Lower lobe of right lung (tissue), 2 donors: Measurements from ENCODE around the gene HS3ST1. TPM values are rescaled to one million over a fixed set of nuclear protein-coding genes. Genes with fewer than 3 reads are reported as not detected.

Experiments used
- ATAC-seq, 2 donors: fragments of 200-7000 bp; cut with Tn5 transposase; one replicate each; pipeline ENCODE4 v1.9.1; 2020 to 2022; ENCODE audit warnings: mild to moderate bottlenecking in 2 of 2, moderate library complexity in 2 of 2
- DNase-seq: peaks from one replicate; pipeline ENCODE4 v3.0.0-alpha.2; 2020
- H3K27ac ChIP-seq: fragments of 200-600 bp; one replicate; pipeline ENCODE4 v1.8.0; 2022
- H3K27me3 ChIP-seq: fragments of 200-600 bp; one replicate; pipeline ENCODE4 v1.8.0; 2022; ENCODE audit warnings: low read depth
- H3K36me3 ChIP-seq: fragments of 200-600 bp; one replicate; pipeline ENCODE4 v1.8.0; 2022; ENCODE audit warnings: mild to moderate bottlenecking
- H3K4me1 ChIP-seq: fragments of 200-600 bp; one replicate; pipeline ENCODE4 v1.8.0; 2022
- H3K4me3 ChIP-seq: fragments of 200-600 bp; one replicate; pipeline ENCODE4 v1.8.0; 2022; ENCODE audit warnings: mild to moderate bottlenecking
- H3K9me3 ChIP-seq: fragments of 200-600 bp; one replicate; pipeline ENCODE4 v1.8.0; 2022
- CTCF ChIP-seq: fragments of 200-600 bp; IDR thresholded peaks from one replicate; pipeline ENCODE4 v1.8.0; 2022; ENCODE audit warnings: antibody characterized with exemption, mild to moderate bottlenecking
- intact Hi-C: fragments of 100-400 bp; cut with DNase I; formaldehyde crosslinking; loops from one replicate; pipeline ENCODE4 v1.11.0; 2022
- total RNA-seq: library from RNA; stranded (reverse); fragmentation: NEBNext Ultra II Directional; extraction: Animal tissue kit (Norgen Biotek cat#: 25700); gene quantifications from one replicate; pipeline ENCODE4 v1.2.1, GENCODE V29; 2021
- donor health status: DM: no; HTN: yes; CAD: no; lungs with severe emphysema.

HS3ST1 gene
- total RNA-seq, 1 donor from 2014 or later, result 3.8 TPM

DNA sequence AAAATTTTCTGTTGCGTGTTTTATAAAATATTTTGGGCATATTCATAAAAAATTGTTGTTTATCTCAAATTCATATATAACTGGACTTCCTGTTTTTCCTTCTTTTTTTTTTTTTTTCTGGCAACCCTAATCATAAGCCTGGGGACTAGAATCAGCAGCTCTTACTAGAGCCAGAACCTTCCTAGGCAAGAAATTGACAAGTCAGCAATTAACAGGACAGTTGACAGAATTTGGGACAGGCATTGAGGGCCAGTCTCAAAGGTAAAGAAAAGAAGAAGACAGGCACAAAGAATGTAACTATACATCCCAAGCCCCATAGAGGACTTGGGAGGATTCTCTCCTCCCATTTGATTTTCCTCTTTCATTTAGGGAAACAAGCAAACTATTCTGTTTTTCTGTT, 35.0 kb upstream of the HS3ST1 start:
- H3K9me3 ChIP-seq, result peaks cover 4% of the 10 kb centered on the region
- no peak overlapping the region for H3K4me3 ChIP-seq
- DNase-seq, result no peak
- no peak overlapping the region for H3K27ac ChIP-seq
- H3K27me3 ChIP-seq, result no peaks in the 10 kb centered on the region
- no peaks in the 10 kb centered on the region for H3K4me1 ChIP-seq
- ATAC-seq, result no peak
- intact Hi-C loops, result no loop called here
- no peaks in the 10 kb centered on the region for H3K36me3 ChIP-seq
- TF ChIP-seq CTCF, result no peak

GRCh38 chr4:11456401-11456800, 27.7 kb upstream of the HS3ST1 start:
- no peak for ATAC-seq
- H3K4me1 ChIP-seq, result no peaks in the 10 kb centered on the region
- no peaks in the 10 kb centered on the region for H3K27me3 ChIP-seq
- H3K9me3 ChIP-seq, result peaks cover 4% of the 10 kb centered on the region
- H3K27ac ChIP-seq, result no peak overlapping the region
- intact Hi-C loops, result no loop called here
- H3K36me3 ChIP-seq, result no peaks in the 10 kb centered on the region
- no peak for TF ChIP-seq CTCF
- no peak for DNase-seq
- no peak overlapping the region for H3K4me3 ChIP-seq

DNA sequence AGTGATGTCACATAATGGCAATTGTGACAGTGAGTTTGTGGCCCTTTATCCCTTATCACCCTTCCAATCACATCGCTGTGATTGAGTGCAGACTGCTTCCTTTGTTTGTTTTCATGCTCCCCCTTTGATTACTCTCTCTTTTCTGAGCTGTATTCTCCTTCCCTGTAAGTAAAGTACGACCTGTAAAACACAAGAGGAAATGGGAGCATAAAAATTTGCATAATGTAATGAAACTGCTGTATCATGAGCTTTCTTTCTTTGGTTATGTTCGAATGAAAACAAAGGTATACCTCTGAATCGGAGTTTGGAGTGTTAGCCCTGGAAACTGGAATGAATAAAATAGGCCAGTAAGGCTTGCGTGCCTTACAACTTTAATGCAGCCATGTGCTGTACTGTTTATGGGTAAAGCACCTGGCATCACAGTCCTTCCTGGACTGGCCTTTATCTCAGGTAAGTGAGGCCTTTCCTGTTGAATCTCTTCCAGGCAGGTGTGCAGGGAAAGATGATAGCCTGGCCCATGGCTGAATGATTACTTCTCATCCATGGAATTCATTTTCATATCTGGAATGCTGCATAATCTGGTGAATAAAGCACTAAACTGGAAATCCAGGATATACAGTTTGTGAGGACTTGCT, 26.6 kb upstream of the HS3ST1 start:
- intact Hi-C loops, result no loop called here
- Histone ChIP-seq H3K4me1 (no peaks in the 10 kb centered on the region), H3K27me3 (no peaks in the 10 kb centered on the region), H3K27ac (no peak overlapping the region), H3K36me3 (no peaks in the 10 kb centered on the region), H3K4me3 (no peak overlapping the region), H3K9me3 (peaks cover 4% of the 10 kb centered on the region)
- DNase-seq, result no peak
- no peak for TF ChIP-seq CTCF
- no peak for ATAC-seq

GRCh38 chr4:11451716-11452115, 23.0 kb upstream of the HS3ST1 start:
- Histone ChIP-seq H3K9me3 (no peaks in the 10 kb centered on the region), H3K4me3 (no peak overlapping the region), H3K27me3 (no peaks in the 10 kb centered on the region), H3K27ac (no peak overlapping the region), H3K36me3 (no peaks in the 10 kb centered on the region), H3K4me1 (no peaks in the 10 kb centered on the region)
- DNase-seq (no peak), ATAC-seq (no peak)
- intact Hi-C loops, result no loop called here
- TF ChIP-seq CTCF, result no peak

- Histone ChIP-seq H3K27ac (no peak overlapping the region), H3K4me3 (no peak overlapping the region), H3K36me3 (no peaks in the 10 kb centered on the region), H3K4me1 (no peaks in the 10 kb centered on the region), H3K9me3 (no peaks in the 10 kb centered on the region), H3K27me3 (no peaks in the 10 kb centered on the region)
- no peak for TF ChIP-seq CTCF
- no peak for DNase-seq
- ATAC-seq, result no peak
- intact Hi-C loops, result no loop called here
Measured at GRCh38 chr4:11446155-11446811, 17.6 kb upstream of the HS3ST1 start.
